COR-L47 (cell line): ENCODE measurements around the gene RARRES1.

Source experiments
- DNase-seq: peaks from one replicate; lab custom pipeline; 2025; lab: John Stamatoyannopoulos, UW

Gene RARRES1

GRCh38 chr3:158765518-158766205, 33.4 kb upstream of the RARRES1 start:
- no peak for DNase-seq

- DNase-seq, result no peak
These were observed 31.2 kb upstream of the RARRES1 start for GRCh38 chr3:158763421-158763820.

DNA sequence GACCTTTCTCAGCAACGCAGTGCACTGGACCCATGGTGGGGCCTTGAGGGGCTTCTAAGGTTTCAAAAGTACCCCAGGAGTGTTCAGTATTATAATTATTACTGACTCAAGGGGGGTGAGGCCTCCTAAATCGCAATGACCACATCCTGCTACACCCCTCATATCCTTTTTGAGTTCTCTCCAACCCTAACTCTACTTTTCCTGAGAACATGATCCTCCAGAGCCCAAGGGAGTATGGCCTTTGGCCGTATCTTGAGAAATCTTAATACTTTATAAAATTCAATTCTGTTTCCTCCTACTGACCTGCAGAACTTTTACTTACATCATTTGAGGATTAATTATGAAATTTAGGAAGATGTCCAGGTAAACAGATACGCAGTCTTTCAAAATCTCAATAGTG, 30.4 kb upstream of the RARRES1 start:
- no peak for DNase-seq

DNA sequence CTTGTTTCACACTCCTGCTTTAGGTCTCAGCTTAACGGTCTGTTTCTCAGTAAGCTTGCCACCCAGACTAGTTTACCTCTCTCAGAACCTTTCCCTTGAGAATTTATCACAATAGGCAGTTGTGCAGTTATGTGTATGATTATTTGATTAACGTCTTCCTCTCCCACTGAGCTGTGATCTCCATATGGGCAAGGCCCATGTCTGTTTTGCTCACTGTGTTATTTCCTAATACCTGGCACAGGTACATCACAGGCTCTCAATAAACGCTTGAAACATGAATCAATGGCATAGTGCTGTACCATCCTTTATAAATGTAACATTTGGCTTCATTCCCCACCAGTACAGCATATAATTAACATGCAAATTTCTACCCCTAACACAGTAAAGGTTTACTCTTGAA, 29.1 kb upstream of the RARRES1 start:
- no peak for DNase-seq

- DNase-seq, result no peak
These were observed 23.2 kb upstream of the RARRES1 start for GRCh38 chr3:158755421-158755820.

- no peak for DNase-seq
These were observed 21.6 kb upstream of the RARRES1 start for GRCh38 chr3:158753854-158754253.

DNA sequence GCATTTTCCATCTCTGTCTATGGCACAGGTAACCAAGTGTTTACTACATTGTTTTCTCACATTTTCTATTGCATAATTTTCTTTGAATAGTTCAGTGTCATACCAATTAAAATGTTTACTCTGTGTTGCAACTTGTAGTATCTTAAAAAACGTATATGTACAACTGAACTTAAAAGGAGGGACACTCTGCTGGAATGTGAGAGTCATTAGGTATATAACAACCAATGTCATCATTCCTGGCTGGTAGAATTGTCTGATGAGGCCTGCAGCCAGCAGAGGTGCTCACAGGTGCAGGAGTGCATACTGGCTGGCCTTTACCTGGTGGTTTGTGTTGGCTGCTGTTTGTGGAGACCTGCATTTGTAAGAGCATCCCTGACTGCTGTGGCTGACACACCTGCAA, 19.1 kb upstream of the RARRES1 start:
- DNase-seq, result no peak

- DNase-seq, result no peak
These were observed 17.8 kb upstream of the RARRES1 start for GRCh38 chr3:158750016-158750415.

DNA sequence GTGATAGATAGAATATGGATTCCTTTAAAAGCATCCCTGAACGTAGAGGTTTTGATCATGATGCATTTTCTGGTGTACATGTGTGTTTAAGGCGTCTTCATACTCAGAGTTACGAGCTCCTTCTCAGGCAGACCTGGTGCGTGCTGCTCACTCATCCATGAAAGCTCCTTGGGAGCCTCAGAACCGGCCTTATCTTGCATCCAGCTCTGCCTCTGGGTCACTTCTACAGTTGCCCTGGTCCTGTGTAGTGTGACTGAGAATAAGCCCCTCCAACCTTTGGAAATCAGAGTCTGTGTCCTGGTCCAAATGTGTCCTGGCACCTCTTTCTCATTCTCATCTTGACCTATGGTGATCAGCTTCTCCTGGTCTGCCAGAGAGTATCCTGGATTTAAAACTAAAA, 17.3 kb upstream of the RARRES1 start:
- no peak for DNase-seq

GRCh38 chr3:158748237-158748828, 16.1 kb upstream of the RARRES1 start:
- no peak for DNase-seq

DNA sequence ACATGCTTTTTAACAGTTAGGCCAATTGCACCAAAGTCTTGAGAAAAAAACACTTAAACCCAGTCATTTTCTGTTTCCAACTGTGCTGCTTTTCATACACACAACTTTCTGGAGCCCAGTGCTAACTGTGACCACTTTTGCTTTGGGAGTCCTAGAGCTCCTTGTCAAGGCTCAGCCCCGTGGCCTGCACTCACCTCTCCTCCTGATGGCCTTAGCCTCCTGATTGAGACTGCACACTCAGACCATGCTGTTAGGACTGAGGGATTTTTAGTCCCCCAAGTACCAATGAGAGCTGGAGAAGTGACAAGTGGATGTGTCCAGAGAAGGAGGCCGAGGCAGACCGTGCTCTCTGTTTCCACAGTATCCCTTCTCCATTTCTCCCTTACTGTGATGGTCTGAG, 15.2 kb upstream of the RARRES1 start:
- DNase-seq, result no peak

DNA sequence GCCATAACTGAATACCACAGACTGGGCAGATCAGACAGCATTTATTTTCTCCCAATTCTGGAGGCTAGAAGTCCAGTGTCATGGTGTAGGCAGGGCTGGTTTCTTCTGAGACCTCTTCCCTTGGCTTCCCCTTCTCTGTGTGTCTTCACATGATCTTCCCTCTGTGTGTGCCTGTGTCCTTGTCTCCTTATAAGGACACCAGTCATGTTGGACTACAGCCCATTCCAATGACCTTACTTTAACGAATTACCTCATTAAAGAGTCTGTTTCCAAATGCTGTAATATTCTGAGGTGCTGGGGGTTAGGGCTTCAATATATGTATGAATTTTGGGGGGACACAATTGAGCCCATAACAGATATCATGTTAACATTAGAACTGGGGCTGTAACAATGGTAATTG, 13.3 kb upstream of the RARRES1 start:
- DNase-seq, result no peak

GRCh38 chr3:158744567-158745288, 12.5 kb upstream of the RARRES1 start:
- no peak for DNase-seq

GRCh38 chr3:158743664-158744566, 11.7 kb upstream of the RARRES1 start:
- no peak for DNase-seq

DNA sequence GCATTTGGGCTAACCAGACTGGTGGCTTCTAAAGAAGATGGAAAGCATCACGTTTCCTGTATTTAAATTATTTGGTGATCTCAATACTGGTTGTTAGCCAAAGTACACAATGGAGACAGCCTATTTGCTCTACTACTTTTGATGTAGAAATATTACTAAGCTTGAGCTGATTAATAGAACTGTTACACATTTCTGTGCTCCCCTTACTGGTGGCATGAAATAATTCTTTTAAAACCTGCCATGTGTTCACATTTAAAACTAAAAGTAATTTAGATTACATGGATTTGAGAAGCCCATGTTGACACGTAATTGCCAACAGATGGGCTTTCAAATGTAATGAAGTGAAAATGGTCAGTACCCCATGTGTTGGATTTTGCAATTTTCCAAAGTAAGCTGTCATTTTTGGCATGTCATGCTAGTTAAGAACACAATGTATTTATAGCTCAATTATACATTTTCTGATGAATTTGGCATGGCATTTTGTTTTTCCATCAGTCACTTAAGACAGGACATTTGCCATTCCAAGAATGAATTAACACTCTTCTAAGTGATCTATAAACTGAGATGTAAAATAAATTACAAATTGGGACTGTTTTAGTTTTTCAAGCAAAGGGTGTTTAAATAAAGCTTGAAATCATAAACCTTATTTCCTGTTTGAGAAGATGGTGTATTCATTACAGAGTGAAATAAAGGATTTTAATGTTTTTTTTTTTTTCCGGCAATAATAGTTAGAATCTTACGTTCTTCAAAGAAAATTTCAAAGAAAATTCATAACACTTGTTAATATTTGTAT, 10.8 kb upstream of the RARRES1 start:
- DNase-seq, result no peak

GRCh38 chr3:158739661-158740060, 7.4 kb upstream of the RARRES1 start:
- no peak for DNase-seq

GRCh38 chr3:158739078-158739477, 6.8 kb upstream of the RARRES1 start:
- DNase-seq, result no peak

DNA sequence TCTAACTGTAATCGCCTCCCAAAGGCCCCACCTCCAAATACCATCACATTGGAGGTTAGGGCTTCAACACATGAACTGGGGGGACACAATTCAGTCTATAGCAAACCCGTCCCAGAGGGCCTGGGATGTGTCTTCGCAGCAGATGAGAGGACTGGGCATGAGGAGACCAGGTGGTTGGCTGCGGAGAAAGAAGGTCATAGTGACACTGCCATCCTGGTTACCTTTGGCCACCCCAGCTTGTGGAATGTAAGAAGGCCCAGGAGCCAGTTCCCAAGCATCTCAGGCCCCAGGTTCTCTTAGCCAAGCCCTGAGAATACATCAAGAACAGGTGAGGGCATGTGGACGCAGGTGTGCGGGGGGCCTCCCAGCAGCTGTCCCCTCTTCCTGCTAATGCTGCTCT, 6.4 kb upstream of the RARRES1 start:
- DNase-seq, result no peak

DNA sequence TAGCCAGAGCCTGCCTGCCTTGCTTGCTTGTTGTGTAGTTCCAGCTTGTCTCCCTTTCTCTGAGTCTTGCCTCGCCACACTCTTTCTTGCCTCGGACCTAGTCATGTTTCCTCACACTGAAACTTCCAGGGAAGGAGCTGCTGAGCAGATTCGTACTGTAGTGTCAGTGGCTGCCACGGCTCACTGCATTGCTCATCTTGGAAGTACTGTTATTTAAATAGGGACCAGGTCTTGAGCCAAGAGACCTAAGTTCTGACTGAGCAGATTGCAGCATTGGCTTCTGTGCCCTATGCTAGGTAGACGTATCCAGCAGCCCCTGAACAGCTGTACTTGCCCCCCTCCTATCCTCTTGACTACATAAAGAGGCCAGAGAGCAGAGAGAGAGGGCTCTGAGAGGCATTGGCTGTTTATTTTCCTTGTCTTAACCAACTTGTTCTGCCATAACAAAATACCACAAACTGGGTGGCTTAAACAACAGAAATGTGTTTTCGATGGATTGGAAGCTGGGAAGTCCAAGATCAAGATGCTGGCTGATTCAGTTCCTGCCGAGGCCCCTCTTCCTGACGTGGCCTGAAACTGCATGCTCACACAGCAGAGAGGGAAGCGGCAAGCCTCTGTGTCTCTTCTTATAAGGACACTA, 5.8 kb upstream of the RARRES1 start:
- no peak for DNase-seq

DNA sequence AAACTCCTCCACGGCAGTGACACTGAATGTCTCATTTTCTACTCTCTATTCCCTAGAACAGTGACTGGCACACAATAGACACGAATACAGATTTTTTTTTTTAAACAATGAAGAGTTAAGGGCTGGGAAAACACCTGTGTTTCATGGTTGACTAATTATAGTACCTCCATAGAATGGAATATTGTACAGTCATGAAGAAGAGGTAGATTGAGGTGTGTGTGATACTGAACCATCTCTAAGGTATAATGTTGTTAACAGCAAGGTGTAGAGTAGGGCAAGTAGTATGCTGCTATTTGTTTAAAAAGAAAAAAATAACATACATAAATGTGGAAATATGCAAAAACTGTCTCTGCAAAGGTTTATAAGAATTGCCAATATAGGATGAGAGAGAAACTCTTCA, 5.2 kb upstream of the RARRES1 start:
- no peak for DNase-seq
